ENCODE data around the gene ITIH1.

DNA sequence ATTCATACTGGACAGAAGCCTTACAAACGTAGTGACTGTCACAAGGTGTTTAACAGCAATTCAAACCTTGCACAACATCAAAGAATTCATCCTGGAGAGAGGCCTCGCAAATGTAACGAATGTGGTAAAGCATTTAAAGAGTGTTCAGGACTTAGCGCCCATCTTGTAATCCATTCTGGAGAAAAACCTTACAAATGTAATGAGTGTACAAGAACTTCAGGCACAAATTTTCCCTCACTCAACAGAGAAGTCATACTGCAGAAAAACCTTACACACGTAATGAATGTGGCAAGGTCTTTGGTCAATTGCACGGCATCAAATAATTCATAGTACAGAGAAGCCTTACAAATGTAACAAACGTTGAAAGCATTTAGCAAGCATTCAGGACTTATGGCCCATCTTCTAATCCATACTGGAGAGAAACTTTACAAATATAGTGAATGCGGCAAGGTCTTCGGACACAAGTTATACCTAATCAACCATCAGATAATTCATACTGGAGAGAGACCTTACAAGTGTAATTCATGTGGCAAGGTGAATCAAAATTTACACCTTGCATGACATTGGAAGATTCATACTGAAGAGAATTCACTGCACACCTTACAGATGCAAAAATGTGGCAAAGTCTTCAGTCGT is 44.0 kb upstream of the ITIH1 start:
- TF ChIP-seq POLR2A (IDR thresholded peaks at IDR 0.05) (no peak), EP300 (IDR thresholded peaks at IDR 0.05; ENCODE audit: low read depth) (no peak), POLR2AphosphoS5 (IDR thresholded peaks at IDR 0.05) (no peak)
- TF ChIP-seq, protein P1, sequence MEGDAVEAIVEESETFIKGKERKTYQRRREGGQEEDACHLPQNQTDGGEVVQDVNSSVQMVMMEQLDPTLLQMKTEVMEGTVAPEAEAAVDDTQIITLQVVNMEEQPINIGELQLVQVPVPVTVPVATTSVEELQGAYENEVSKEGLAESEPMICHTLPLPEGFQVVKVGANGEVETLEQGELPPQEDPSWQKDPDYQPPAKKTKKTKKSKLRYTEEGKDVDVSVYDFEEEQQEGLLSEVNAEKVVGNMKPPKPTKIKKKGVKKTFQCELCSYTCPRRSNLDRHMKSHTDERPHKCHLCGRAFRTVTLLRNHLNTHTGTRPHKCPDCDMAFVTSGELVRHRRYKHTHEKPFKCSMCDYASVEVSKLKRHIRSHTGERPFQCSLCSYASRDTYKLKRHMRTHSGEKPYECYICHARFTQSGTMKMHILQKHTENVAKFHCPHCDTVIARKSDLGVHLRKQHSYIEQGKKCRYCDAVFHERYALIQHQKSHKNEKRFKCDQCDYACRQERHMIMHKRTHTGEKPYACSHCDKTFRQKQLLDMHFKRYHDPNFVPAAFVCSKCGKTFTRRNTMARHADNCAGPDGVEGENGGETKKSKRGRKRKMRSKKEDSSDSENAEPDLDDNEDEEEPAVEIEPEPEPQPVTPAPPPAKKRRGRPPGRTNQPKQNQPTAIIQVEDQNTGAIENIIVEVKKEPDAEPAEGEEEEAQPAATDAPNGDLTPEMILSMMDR (IDR thresholded peaks at IDR 0.05) = no peak

Measured in transverse colon (tissue), 4 donors.